Measurements from ENCODE around the gene NCK2. TPM values are rescaled to one million over a fixed set of nuclear protein-coding genes. Genes with fewer than 3 reads are reported as not detected.

Gene NCK2
- total and polyA plus RNA-seq, 2 of the 4 experiments (the other 2 are of a cell fraction) = 15.8 to 22.2 TPM

GRCh38 chr2:105714141-105714540, 30.6 kb upstream of the NCK2 start:
- Histone ChIP-seq H2BK20ac (ENCODE audit: low read depth, low read length) (no peak overlapping the region), H2AK9ac (replicated peaks; ENCODE audit: low read depth, low read length, poor library complexity) (no peak overlapping the region), H3K9ac (ENCODE audit: low read depth, low read length) (no peak overlapping the region), H3K27ac (ENCODE audit: insufficient read depth, low read length) (no peak overlapping the region), H4K8ac (ENCODE audit: low read depth in 2 of 2, low read length in 2 of 2) (no peak overlapping the region), H2AK5ac (ENCODE audit: low read depth, low read length) (no peak overlapping the region), H3K9me1 (ENCODE audit: insufficient read depth, low read length) (no peaks in the 10 kb centered on the region), H3K4me2 (ENCODE audit: low read depth, low read length) (no peak overlapping the region), H3K18ac (ENCODE audit: low read depth, low read length) (no peak overlapping the region), H2BK5ac (ENCODE audit: low read depth, low read length, poor library complexity, severe bottlenecking) (no peak overlapping the region), H3K4ac (ENCODE audit: low read depth, low read length) (no peak overlapping the region), H3K9me3 (ENCODE audit: control insufficient read depth, insufficient read depth, low read length) (no peaks in the 10 kb centered on the region), H4K20me1 (ENCODE audit: insufficient read depth, low read length) (no peaks in the 10 kb centered on the region), H3K36me3 (ENCODE audit: control insufficient read depth, insufficient read depth, low read length) (no peaks in the 10 kb centered on the region), H3K56ac (ENCODE audit: extremely low read depth, insufficient read depth, low read length) (no peak overlapping the region), H4K5ac (ENCODE audit: low read depth, low read length) (no peak overlapping the region), H2AFZ (replicated peaks; ENCODE audit: low read length, poor library complexity) (no peak overlapping the region), H3K27me3 (ENCODE audit: control insufficient read depth, insufficient read depth, low read length) (peaks cover 25% of the 10 kb centered on the region), H3K23ac (ENCODE audit: low read depth, low read length) (no peak overlapping the region), H3K79me1 (ENCODE audit: low read depth in 1 of 2, low read length in 2 of 2) (no peaks in the 10 kb centered on the region), H3K14ac (replicated peaks; ENCODE audit: low read depth, low read length) (no peak overlapping the region), H4K91ac (ENCODE audit: insufficient read depth, low read depth, low read length) (no peak overlapping the region), H2BK15ac (ENCODE audit: low read depth, low read length) (no peak overlapping the region), H3K4me1 (ENCODE audit: control insufficient read depth, insufficient read depth, low read length) (no peaks in the 10 kb centered on the region), H2BK120ac (ENCODE audit: low read depth, low read length) (no peak overlapping the region), H3K4me3 (ENCODE audit: insufficient read depth, low read depth, low read length) (no peak overlapping the region)
- dilution Hi-C loops (cut with HindIII; ENCODE audit: low sequenced_read_pairs, unreplicated experiment) (no loop called here), intact Hi-C loops (cut with micrococcal nuclease) (no loop called here), in situ Hi-C loops (cut with MboI; ENCODE audit: low sequenced_read_pairs) (no loop called here)
- CTCF ChIA-PET = no interaction called here
- 33% methylated on average over 3 of the region's 6 CpGs; no CpG with 5 or more reads in 1 of the 2 experiments for WGBS, 2 experiments (ENCODE audit: extremely low coverage in 2 of 2, insufficient read length in 1 of 2)
- BruUV-seq (replicated peaks) = no TSS peak
- POLR2A ChIA-PET (ENCODE audit: unreplicated experiment) = no interaction called here
- ATAC-seq (ENCODE audit: low read depth) (no peak), DNase-seq (no peak)
- TF ChIP-seq MAFK (IDR thresholded peaks at IDR 0.05; ENCODE audit: low read depth, low read length) (no peak), BHLHE40 (IDR thresholded peaks at IDR 0.05; ENCODE audit: low read depth, low read length) (no peak), SMC3 (IDR thresholded peaks at IDR 0.05; ENCODE audit: low read depth, low read length) (no peak), RFX5 (IDR thresholded peaks at IDR 0.05; ENCODE audit: low read depth, low read length) (no peak), FOS (IDR thresholded peaks at IDR 0.05; ENCODE audit: low read depth, low read length) (no peak), CEBPB (IDR thresholded peaks at IDR 0.05; ENCODE audit: low read depth, low read length) (no peak), ELK1 (IDR thresholded peaks at IDR 0.05; ENCODE audit: borderline replicate concordance, low read depth, low read length) (no peak), CTCF (conservative IDR thresholded peaks at IDR 0.05; ENCODE audit: low read depth, low read length) (no peak)

Data from IMR-90 (cell line).